ENCODE measurements around the gene SYNE2. TPM values are rescaled to one million over a fixed set of nuclear protein-coding genes. Genes with fewer than 3 reads are reported as not detected.
A peak's percentile ranks its signal among the peaks of the same experiment; 100 is the strongest.

The SYNE2 gene
- total RNA-seq, 1 experiment from 2014 or later = 67.4 TPM

DNA sequence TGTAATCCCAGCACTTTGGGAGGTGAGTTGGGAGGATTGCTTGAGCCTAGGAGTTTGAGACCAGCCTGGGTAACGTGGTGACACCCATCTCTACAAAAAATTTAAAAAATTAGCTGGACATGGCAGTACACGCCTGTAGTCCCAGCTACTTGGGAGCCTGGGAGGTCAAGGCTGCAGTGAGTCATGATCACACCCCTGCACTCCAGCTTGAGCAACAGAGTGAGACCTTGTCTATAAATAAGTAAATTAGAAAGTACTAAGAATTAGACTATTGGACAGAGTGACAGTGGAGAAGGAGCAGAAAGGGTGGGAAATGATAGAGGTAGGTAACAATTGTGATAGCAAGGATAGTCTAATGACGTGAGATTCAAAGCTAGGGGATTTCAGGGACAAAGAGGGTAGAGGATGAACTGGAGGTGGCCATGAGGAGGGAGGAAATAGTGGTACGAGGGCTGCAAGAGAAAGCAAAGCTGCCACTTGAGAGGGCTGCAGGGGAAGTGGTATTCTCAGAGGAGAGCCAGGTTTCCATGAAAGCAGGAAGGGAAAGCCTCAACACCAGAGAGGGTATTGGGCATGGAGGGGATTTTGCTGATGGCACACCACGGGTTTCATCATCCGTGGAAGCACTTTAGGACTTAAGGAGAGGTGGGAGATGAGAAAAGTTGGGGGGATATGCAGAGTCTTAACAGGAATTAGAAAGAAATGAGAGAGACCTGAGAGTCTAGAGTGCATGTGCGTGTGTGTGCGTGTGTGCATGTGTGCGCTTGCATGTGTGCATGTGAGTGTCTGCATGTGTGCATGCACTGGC, 85.6 kb downstream of the SYNE2 start:
- Mint-ChIP-seq H3K9me3 (ENCODE audit: unreplicated experiment) (no peaks in the 10 kb centered on the region), H3K4me1 (ENCODE audit: insufficient read depth, unreplicated experiment) (no peaks in the 10 kb centered on the region), H3K36me3 (ENCODE audit: insufficient read depth, unreplicated experiment) (peaks cover 7% of the 10 kb centered on the region), H3K27me3 (ENCODE audit: insufficient read depth, unreplicated experiment) (no peaks in the 10 kb centered on the region), H3K27ac (ENCODE audit: low read depth, unreplicated experiment) (no peak overlapping the region), H3K4me3 (ENCODE audit: unreplicated experiment) (no peak overlapping the region)
- TF ChIP-seq CTCF (IDR thresholded peaks at IDR 0.05; ENCODE audit: unreplicated experiment) = no peak
- intact Hi-C loops (cut with micrococcal nuclease) = no loop called here
- peak; percentile 46 for DNase-seq (ENCODE audit: unreplicated experiment)
- ChIA-PET CTCF (no interaction called here), POLR2A (interaction anchor here (0.7 to 1.2 kb wide), 3 partner anchors 16 to 72 kb away, joined by 3 to 4 read pairs (median 3); no protein-coding TSS in a partner anchor)
- BruUV-seq (replicated peaks) = no TSS peak

- ChIA-PET POLR2A (interaction anchor here (1.0 to 1.2 kb wide), 2 partner anchors 16 to 54 kb away, joined by 3 to 4 read pairs; no protein-coding TSS in a partner anchor), CTCF (no interaction called here)
- Mint-ChIP-seq H3K36me3 (ENCODE audit: insufficient read depth, unreplicated experiment) (peaks cover 7% of the 10 kb centered on the region), H3K4me1 (ENCODE audit: insufficient read depth, unreplicated experiment) (no peaks in the 10 kb centered on the region), H3K9me3 (ENCODE audit: unreplicated experiment) (no peaks in the 10 kb centered on the region), H3K27me3 (ENCODE audit: insufficient read depth, unreplicated experiment) (no peaks in the 10 kb centered on the region), H3K4me3 (ENCODE audit: unreplicated experiment) (no peak overlapping the region), H3K27ac (ENCODE audit: low read depth, unreplicated experiment) (no peak overlapping the region)
- no TSS peak for BruUV-seq (replicated peaks)
- DNase-seq (ENCODE audit: unreplicated experiment) = no peak
- no peak for TF ChIP-seq CTCF (IDR thresholded peaks at IDR 0.05; ENCODE audit: unreplicated experiment)
- intact Hi-C loops (cut with micrococcal nuclease) = no loop called here
These were observed 86.1 kb downstream of the SYNE2 start for GRCh38 chr14:63939006-63939270.

GRCh38 chr14:63940387-63940786, 87.6 kb downstream of the SYNE2 start:
- ChIA-PET CTCF (no interaction called here), POLR2A (interaction anchor here (0.8 to 1.9 kb wide), 3 partner anchors 9 to 46 kb away, joined by 3 to 6 read pairs (median 3); no protein-coding TSS in a partner anchor)
- no peak overlapping the region for H3K27ac Mint-ChIP-seq (ENCODE audit: low read depth, unreplicated experiment)
- H3K27me3 Mint-ChIP-seq (ENCODE audit: insufficient read depth, unreplicated experiment) = no peaks in the 10 kb centered on the region
- no peak overlapping the region for H3K4me3 Mint-ChIP-seq (ENCODE audit: unreplicated experiment)
- intact Hi-C loops (cut with micrococcal nuclease) = no loop called here
- no TSS peak for BruUV-seq (replicated peaks)
- no peaks in the 10 kb centered on the region for H3K9me3 Mint-ChIP-seq (ENCODE audit: unreplicated experiment)
- H3K36me3 Mint-ChIP-seq (ENCODE audit: insufficient read depth, unreplicated experiment) = peaks cover 7% of the 10 kb centered on the region
- DNase-seq (ENCODE audit: unreplicated experiment) = no peak
- no peaks in the 10 kb centered on the region for H3K4me1 Mint-ChIP-seq (ENCODE audit: insufficient read depth, unreplicated experiment)
- TF ChIP-seq CTCF (IDR thresholded peaks at IDR 0.05; ENCODE audit: unreplicated experiment) = no peak

DNA sequence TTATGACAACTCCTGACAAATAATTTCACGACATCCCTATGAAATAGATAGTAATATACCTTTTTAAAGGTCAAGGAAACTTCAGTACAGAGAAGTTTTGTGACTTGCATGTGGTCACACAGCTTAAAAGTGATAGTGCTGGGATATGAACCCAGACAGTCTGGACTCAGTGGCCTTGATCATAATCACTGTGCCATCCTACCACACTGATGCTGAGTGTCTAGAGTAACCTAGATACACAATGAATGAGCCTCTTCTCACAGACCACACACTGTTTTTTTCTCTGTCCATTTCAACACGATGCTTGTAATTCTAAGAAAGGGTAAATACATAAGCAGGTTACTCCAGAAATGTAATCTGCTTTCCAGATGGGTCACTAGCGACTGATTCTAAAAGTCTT, 88.2 kb downstream of the SYNE2 start:
- DNase-seq (ENCODE audit: unreplicated experiment) = no peak
- Mint-ChIP-seq H3K27ac (ENCODE audit: low read depth, unreplicated experiment) (no peak overlapping the region), H3K27me3 (ENCODE audit: insufficient read depth, unreplicated experiment) (no peaks in the 10 kb centered on the region), H3K9me3 (ENCODE audit: unreplicated experiment) (no peaks in the 10 kb centered on the region), H3K36me3 (ENCODE audit: insufficient read depth, unreplicated experiment) (peaks cover 7% of the 10 kb centered on the region), H3K4me3 (ENCODE audit: unreplicated experiment) (no peak overlapping the region), H3K4me1 (ENCODE audit: insufficient read depth, unreplicated experiment) (no peaks in the 10 kb centered on the region)
- ChIA-PET CTCF (no interaction called here), POLR2A (interaction anchor here (0.8 to 1.9 kb wide), 2 partner anchors 9 to 18 kb away, joined by 3 to 6 read pairs; no protein-coding TSS in a partner anchor)
- intact Hi-C loops (cut with micrococcal nuclease) = no loop called here
- TF ChIP-seq CTCF (IDR thresholded peaks at IDR 0.05; ENCODE audit: unreplicated experiment) = no peak
- BruUV-seq (replicated peaks) = no TSS peak

Data from MCF 10A (cell line).